HG03135 (cell line): Measurements from ENCODE around the gene SPEN.

Experiments
- ATAC-seq: cut with Tn5 transposase; IDR thresholded peaks from one replicate; pipeline ENCODE4 v1.9.1; 2021; ENCODE audit warnings: mild to moderate bottlenecking, moderate library complexity; ENCODE audit not compliant: unreplicated experiment

SPEN gene

GRCh38 chr1:15852036-15852827 is 4.7 kb downstream of the SPEN start:
- ATAC-seq = no peak

- ATAC-seq = no peak
Observed at GRCh38 chr1:15852828-15853302, 5.4 kb downstream of the SPEN start.

GRCh38 chr1:15856888-15857287 is 9.4 kb downstream of the SPEN start:
- no peak for ATAC-seq

GRCh38 chr1:15858069-15858670 is 10.7 kb downstream of the SPEN start:
- ATAC-seq = no peak

GRCh38 chr1:15858672-15859372 is 11.3 kb downstream of the SPEN start:
- ATAC-seq = no peak

- no peak for ATAC-seq
Observed at GRCh38 chr1:15863156-15863901, 15.8 kb downstream of the SPEN start.

GRCh38 chr1:15866721-15867201 is 19.3 kb downstream of the SPEN start:
- no peak for ATAC-seq

GRCh38 chr1:15867288-15867687 is 19.8 kb downstream of the SPEN start:
- ATAC-seq = no peak

GRCh38 chr1:15869413-15869812 is 21.9 kb downstream of the SPEN start:
- ATAC-seq = no peak

GRCh38 chr1:15870421-15870820 is 22.9 kb downstream of the SPEN start:
- no peak for ATAC-seq

- ATAC-seq = no peak
Observed at GRCh38 chr1:15874471-15874870, 27.0 kb downstream of the SPEN start.

GRCh38 chr1:15876357-15877055 is 29.0 kb downstream of the SPEN start:
- no peak for ATAC-seq

- ATAC-seq = no peak
Observed at GRCh38 chr1:15881961-15882360, 34.5 kb downstream of the SPEN start.

- no peak for ATAC-seq
Observed at GRCh38 chr1:15882665-15883064, 35.2 kb downstream of the SPEN start.

- no peak for ATAC-seq
Observed at GRCh38 chr1:15883326-15883725, 35.8 kb downstream of the SPEN start.

- ATAC-seq = no peak
Observed at GRCh38 chr1:15884477-15884876, 37.0 kb downstream of the SPEN start.

- no peak for ATAC-seq
Observed at GRCh38 chr1:15885269-15885668, 37.8 kb downstream of the SPEN start.

- ATAC-seq = peak; percentile 60
Observed at GRCh38 chr1:15885701-15886610, 38.4 kb downstream of the SPEN start.

- ATAC-seq = no peak
Observed at GRCh38 chr1:15886611-15887167, 39.2 kb downstream of the SPEN start.
